Bronchial epithelial cell (primary cell): ENCODE data around the gene METTL23. TPM values are rescaled to one million over a fixed set of nuclear protein-coding genes. Genes with fewer than 3 reads are reported as not detected.
A peak's percentile ranks its signal among the peaks of the same experiment; 100 is the strongest.

Experiments used
- DNase-seq: peaks from one replicate; pipeline ENCODE4 v3.0.0-alpha.2; 2010; ENCODE audit warnings: low read depth
- FAIRE-seq: peaks from 2 replicates; lab custom pipeline; 2011; peaks lifted over from hg19 to GRCh38; lab: Jason Lieb, UNC
- H3K27me3 ChIP-seq: 2 replicates; pipeline ENCODE4 v1.5.1; 2011; ENCODE audit warnings: low read length; ENCODE audit not compliant: control insufficient read depth, insufficient read depth
- H3K36me3 ChIP-seq: 2 replicates; pipeline ENCODE4 v1.5.1; 2011; ENCODE audit warnings: low read length; ENCODE audit not compliant: control insufficient read depth, insufficient read depth
- H3K4me3 ChIP-seq: 2 replicates; pipeline ENCODE4 v1.5.1; 2011; ENCODE audit warnings: mild to moderate bottlenecking, low read depth, low read length, control low read depth
- total RNA-seq: library from RNA; depleted of rRNA; stranded (reverse); fragments of >200 nt; gene quantifications from 2 replicates; pipeline ENCODE4 v1.2.1, GENCODE V29; 2014
- TF ChIP-seq, protein P1 (sequence below): IDR thresholded peaks from 2 replicates; pipeline ENCODE4 v1.5.1; 2011; ENCODE audit warnings: mild to moderate bottlenecking, moderate library complexity, low read length, control low read depth, inconsistent platforms; ENCODE audit not compliant: insufficient read depth, severe bottlenecking

METTL23 gene
- total RNA-seq, 1 donor from 2014 or later, result 18.7 TPM

DNA sequence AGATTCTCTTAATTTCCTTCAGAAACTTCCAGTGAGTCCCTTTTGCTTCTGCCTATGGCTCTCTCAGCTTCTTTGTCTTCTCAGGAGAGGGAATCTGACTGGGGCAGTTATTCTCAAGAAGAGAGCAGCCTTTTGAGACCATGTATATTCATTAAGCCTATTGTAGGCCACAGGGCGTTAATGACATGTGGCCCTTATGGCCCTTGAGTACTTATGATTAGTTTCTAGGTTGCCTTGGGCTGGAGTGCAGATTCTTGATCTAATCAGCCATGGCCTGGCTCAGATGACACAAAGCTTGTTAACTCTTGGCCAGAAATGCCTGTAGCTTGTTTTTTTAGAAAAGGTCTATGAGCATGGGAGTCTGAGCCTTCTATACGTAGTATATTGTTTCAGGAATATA, 28.6 kb downstream of the METTL23 start:
- FAIRE-seq (no peak), DNase-seq (no peak)
- H3K27me3 ChIP-seq, result no peaks in the 10 kb centered on the region
- TF ChIP-seq, protein P1, sequence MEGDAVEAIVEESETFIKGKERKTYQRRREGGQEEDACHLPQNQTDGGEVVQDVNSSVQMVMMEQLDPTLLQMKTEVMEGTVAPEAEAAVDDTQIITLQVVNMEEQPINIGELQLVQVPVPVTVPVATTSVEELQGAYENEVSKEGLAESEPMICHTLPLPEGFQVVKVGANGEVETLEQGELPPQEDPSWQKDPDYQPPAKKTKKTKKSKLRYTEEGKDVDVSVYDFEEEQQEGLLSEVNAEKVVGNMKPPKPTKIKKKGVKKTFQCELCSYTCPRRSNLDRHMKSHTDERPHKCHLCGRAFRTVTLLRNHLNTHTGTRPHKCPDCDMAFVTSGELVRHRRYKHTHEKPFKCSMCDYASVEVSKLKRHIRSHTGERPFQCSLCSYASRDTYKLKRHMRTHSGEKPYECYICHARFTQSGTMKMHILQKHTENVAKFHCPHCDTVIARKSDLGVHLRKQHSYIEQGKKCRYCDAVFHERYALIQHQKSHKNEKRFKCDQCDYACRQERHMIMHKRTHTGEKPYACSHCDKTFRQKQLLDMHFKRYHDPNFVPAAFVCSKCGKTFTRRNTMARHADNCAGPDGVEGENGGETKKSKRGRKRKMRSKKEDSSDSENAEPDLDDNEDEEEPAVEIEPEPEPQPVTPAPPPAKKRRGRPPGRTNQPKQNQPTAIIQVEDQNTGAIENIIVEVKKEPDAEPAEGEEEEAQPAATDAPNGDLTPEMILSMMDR, result no peak
- H3K4me3 ChIP-seq, result no peak overlapping the region
- peaks cover 2% of the 10 kb centered on the region for H3K36me3 ChIP-seq

DNA sequence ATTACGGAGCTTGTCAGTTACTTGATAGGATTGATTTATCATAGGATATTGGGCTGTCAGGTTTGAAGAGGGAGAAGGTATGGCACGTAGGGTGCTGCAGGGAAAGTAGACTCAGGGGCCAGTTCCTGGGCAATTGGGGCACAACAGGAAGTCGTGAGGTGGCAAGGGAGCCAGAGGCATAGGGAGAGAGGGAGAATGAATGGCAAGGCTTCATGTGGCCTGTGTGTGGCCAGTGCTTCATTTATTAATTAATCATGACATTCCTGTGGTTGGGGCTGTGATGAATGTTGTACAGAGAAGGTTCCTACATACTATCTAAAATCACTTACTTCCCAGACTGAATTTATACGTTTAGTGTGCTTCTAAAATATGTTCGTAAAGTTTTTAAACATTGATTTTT, 30.6 kb downstream of the METTL23 start:
- TF ChIP-seq, protein P1, result no peak
- no peak for FAIRE-seq
- no peak for DNase-seq
- H3K4me3 ChIP-seq, result no peak overlapping the region
- H3K27me3 ChIP-seq, result no peaks in the 10 kb centered on the region
- peaks cover 2% of the 10 kb centered on the region for H3K36me3 ChIP-seq

DNA sequence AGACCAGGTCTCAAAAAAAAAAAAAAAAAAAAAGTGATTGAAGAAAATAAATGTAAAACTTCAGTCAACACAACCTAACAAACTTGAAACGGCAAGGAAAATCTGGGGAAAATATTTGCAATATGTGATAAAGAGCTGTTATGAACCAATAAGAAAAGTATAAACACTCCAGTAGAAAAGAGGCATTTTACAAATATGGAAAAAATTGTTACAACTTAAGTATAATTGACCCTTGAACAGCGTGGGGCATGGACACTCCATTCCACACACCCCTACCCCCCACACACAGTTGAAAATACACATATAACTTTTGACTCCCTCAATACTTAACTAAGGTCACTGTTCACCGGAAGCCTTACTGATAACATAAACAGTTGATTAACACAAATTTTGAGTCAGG, 31.9 kb downstream of the METTL23 start:
- DNase-seq (no peak), FAIRE-seq (no peak)
- Histone ChIP-seq H3K27me3 (no peaks in the 10 kb centered on the region), H3K36me3 (peaks cover 2% of the 10 kb centered on the region), H3K4me3 (no peak overlapping the region)
- TF ChIP-seq, protein P1, result no peak

DNA sequence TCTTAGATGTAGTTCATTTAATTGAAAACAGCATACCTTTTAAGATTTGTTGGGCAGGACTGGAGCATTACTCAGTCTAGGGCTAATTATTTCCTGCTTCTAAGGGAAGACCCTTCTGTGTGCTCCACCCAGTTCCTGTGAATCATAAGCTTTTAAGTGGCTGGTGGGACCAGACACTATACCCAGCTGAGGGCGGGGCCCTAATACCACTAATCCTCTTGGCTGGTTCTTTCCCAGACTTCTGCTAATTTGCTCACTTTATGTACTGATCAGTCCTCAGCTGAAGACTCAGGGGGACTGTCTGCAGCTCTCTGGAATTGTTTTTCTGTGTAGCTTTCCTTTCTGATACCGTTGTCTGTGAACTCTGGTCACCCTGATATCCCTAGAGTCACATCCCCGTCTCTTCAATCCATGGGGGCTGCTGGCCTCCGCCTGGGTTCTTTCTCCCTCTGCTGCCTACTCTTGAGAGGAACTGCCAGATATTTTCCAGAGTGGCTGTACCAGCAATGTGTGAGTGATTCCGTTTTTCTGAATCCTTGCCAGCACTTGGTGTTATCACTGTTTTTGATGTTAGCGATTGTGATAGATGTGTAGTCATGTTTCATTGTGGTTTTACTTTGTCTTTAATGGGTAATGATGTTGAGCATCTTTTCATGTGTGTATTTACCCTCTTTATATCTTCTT, 46.3 kb downstream of the METTL23 start:
- TF ChIP-seq, protein P1, result no peak
- Histone ChIP-seq H3K27me3 (no peaks in the 10 kb centered on the region), H3K4me3 (no peak overlapping the region), H3K36me3 (peaks cover 1% of the 10 kb centered on the region)
- peak; percentile 89 for DNase-seq
- FAIRE-seq, result peak; percentile 13

DNA sequence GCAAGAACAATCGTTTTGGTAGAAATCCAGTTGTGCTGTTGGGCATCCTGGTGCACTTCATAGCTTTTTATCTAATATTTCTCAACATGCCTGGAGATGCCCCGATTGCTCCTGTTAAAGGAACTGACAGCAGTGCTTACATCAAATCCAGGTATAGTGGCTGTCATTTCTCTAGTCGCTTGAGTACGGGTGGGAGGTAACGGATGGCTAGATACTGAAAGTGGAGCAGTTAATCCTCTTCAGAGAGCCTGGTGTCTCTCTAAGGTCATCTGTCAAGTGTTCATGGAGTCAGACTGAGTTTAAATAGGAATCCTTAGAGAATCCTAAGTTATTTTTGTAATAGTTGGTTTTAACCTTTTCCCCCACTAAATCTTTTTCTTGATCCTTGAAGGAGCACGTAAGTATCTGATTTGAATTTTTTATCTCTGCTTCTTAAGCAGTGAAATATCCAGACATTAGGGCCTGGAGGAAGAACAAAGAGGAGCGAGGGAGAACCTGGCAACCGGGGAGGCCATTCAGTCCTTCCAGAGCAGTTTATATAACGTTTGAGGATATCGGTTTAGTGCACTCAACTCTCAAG, 48.5 kb downstream of the METTL23 start:
- no peaks in the 10 kb centered on the region for H3K27me3 ChIP-seq
- TF ChIP-seq, protein P1, result no peak
- DNase-seq, result no peak
- no peak overlapping the region for H3K4me3 ChIP-seq
- FAIRE-seq, result no peak
- H3K36me3 ChIP-seq, result peaks cover 1% of the 10 kb centered on the region
